Measurements from ENCODE around the gene DPYD.
"Not testable (repeated sequence)": the region's sequence is repeated elsewhere in the genome, so short reads cannot be mapped to it uniquely, and the experiment has no call there.

DPYD gene

GRCh38 chr1:97298966-97299365, 621.9 kb downstream of the DPYD start:
- no peak for DNase-seq (ENCODE audit: low read depth, low spot score)

GRCh38 chr1:97297611-97298010, 623.2 kb downstream of the DPYD start:
- DNase-seq (ENCODE audit: low read depth, low spot score) = no peak

GRCh38 chr1:97281962-97282361, 638.9 kb downstream of the DPYD start:
- DNase-seq (ENCODE audit: low read depth, low spot score) = no peak

GRCh38 chr1:97277891-97278654, 642.8 kb downstream of the DPYD start:
- no peak for DNase-seq (ENCODE audit: low read depth, low spot score)

- no peak for DNase-seq (ENCODE audit: low read depth, low spot score)
Measured at GRCh38 chr1:97271916-97272788, 648.7 kb downstream of the DPYD start.

GRCh38 chr1:97270508-97271307, 650.1 kb downstream of the DPYD start:
- no peak for DNase-seq (ENCODE audit: low read depth, low spot score)

GRCh38 chr1:97265630-97266029, 655.2 kb downstream of the DPYD start:
- no peak for DNase-seq (ENCODE audit: low read depth, low spot score)

GRCh38 chr1:97262842-97263241, 658.0 kb downstream of the DPYD start:
- DNase-seq (ENCODE audit: low read depth, low spot score) = no peak

GRCh38 chr1:97258597-97258996, 662.2 kb downstream of the DPYD start:
- DNase-seq (ENCODE audit: low read depth, low spot score) = no peak

GRCh38 chr1:97254731-97255463, 665.9 kb downstream of the DPYD start:
- no peak for DNase-seq (ENCODE audit: low read depth, low spot score)

- DNase-seq (ENCODE audit: low read depth, low spot score) = no peak
Measured at GRCh38 chr1:97252925-97253324, 667.9 kb downstream of the DPYD start.

- no peak for DNase-seq (ENCODE audit: low read depth, low spot score)
Measured at GRCh38 chr1:97252076-97252475, 668.8 kb downstream of the DPYD start.

GRCh38 chr1:97247196-97247595, 673.6 kb downstream of the DPYD start:
- no peak for DNase-seq (ENCODE audit: low read depth, low spot score)

GRCh38 chr1:97245682-97246081, 675.2 kb downstream of the DPYD start:
- no peak for DNase-seq (ENCODE audit: low read depth, low spot score)

- DNase-seq (ENCODE audit: low read depth, low spot score) = no peak
Measured at GRCh38 chr1:97245026-97245425, 675.8 kb downstream of the DPYD start.

GRCh38 chr1:97243973-97244560, 676.8 kb downstream of the DPYD start:
- no peak for DNase-seq (ENCODE audit: low read depth, low spot score)

GRCh38 chr1:97238816-97239215, 682.0 kb downstream of the DPYD start:
- DNase-seq (ENCODE audit: low read depth, low spot score) = no peak

- not testable (repeated sequence) for DNase-seq (ENCODE audit: low read depth, low spot score)
Measured at GRCh38 chr1:97231354-97231753, 689.5 kb downstream of the DPYD start.

GRCh38 chr1:97212671-97213070, 708.2 kb downstream of the DPYD start:
- DNase-seq (ENCODE audit: low read depth, low spot score) = no peak

GRCh38 chr1:97210307-97210706, 710.5 kb downstream of the DPYD start:
- DNase-seq (ENCODE audit: low read depth, low spot score) = no peak

GRCh38 chr1:97209381-97209957, 711.4 kb downstream of the DPYD start:
- DNase-seq (ENCODE audit: low read depth, low spot score) = no peak

Measured in activated naive CD8-positive, alpha-beta T cell treated with anti-CD3 and anti-CD28 coated beads, Interleukin-2, amount 50 U/mL, for 16 hours (primary cell).